ENCODE results near the gene CLCN6.
"Not testable (repeated sequence)": the region's sequence is repeated elsewhere in the genome, so short reads cannot be mapped to it uniquely, and the experiment has no call there.

Gene CLCN6

DNA sequence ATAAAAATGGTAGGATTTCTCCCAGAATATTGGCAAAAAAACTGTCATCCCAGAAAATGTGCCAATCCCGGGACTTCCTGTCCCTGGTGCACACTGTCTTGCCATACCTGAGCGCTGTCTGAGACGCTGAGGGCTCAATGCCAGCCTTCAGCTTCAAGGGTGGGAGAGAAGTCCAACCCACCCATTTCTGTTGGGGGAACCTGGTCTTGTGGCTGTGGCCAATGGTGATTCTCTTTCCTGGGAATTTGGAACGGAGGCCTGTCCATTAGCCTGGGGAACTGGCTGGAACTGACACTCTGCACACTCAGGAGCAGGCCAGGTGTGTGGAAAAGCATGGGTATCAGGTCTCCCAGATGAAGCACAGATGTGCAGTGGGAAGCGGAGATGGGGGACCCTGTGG is 6.9 kb upstream of the CLCN6 start:
- H3K27ac ChIP-seq = peak overlapping the region; percentile 23; the same call in 1 of the 2 replicates
- CTCF ChIA-PET = no interaction called here
- POLR2A ChIA-PET (ENCODE audit: low non-redundant PET) = no interaction called here
- TF ChIP-seq, protein P1, sequence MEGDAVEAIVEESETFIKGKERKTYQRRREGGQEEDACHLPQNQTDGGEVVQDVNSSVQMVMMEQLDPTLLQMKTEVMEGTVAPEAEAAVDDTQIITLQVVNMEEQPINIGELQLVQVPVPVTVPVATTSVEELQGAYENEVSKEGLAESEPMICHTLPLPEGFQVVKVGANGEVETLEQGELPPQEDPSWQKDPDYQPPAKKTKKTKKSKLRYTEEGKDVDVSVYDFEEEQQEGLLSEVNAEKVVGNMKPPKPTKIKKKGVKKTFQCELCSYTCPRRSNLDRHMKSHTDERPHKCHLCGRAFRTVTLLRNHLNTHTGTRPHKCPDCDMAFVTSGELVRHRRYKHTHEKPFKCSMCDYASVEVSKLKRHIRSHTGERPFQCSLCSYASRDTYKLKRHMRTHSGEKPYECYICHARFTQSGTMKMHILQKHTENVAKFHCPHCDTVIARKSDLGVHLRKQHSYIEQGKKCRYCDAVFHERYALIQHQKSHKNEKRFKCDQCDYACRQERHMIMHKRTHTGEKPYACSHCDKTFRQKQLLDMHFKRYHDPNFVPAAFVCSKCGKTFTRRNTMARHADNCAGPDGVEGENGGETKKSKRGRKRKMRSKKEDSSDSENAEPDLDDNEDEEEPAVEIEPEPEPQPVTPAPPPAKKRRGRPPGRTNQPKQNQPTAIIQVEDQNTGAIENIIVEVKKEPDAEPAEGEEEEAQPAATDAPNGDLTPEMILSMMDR (conservative IDR thresholded peaks at IDR 0.05; ENCODE audit: low read depth) = no peak
- DNase-seq (ENCODE audit: low spot score) = no peak

DNA sequence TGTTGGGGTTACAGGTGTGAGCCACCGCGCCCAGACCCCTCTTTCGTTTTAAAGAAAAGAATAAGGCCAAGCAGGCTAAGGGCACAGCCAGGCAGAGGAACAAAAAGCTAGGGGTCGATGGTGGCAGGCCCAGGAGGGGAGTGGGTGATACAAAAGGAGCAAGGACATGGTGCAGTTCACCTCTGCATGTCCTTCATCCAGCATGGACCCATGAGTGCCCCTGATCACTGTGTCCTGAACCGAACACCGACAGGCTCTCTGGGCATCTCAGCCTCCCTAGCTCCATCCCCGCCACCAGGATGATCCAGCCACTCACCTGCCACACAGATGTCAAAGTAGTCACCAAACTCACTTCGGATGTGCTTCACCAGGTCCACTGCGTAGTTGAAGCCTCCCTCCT is 6.1 kb upstream of the CLCN6 start:
- ChIA-PET POLR2A (ENCODE audit: low non-redundant PET) (no interaction called here), CTCF (no interaction called here)
- DNase-seq (ENCODE audit: low spot score) = no peak
- TF ChIP-seq, protein P1 (conservative IDR thresholded peaks at IDR 0.05; ENCODE audit: low read depth) = no peak
- peak overlapping the region; percentile 5; the same call in 1 of the 2 replicates for H3K27ac ChIP-seq

DNA sequence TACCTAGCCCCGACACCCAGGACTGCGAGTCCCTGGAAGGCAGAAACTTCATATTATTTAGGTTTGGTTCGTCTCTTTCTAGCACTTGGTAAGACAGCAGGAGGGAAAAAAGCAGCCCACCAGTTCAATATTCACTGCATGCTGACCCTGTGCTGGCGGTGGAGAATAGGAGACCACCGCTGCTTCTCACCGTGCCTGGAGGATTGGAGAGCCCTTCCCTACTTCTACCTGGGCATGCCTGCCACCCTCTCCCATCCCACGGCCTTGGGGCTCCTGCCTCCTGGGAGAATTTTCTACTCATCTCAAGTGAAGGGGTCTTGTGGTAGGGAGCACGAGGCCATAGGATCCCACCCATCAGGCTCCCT is 5.6 kb upstream of the CLCN6 start:
- POLR2A ChIA-PET (ENCODE audit: low non-redundant PET) = no interaction called here
- TF ChIP-seq, protein P1 (conservative IDR thresholded peaks at IDR 0.05; ENCODE audit: low read depth) = no peak
- DNase-seq (ENCODE audit: low spot score) = no peak
- CTCF ChIA-PET = no interaction called here
- peak overlapping the region; percentile 5; the same call in 1 of the 2 replicates for H3K27ac ChIP-seq

- ChIA-PET CTCF (no interaction called here), POLR2A (ENCODE audit: low non-redundant PET) (interaction anchor here (1.4 kb wide), 1 partner anchor 13 kb away, joined by 6 read pairs; no protein-coding TSS in a partner anchor)
- TF ChIP-seq, protein P1 (conservative IDR thresholded peaks at IDR 0.05; ENCODE audit: low read depth) = no peak
Observed at GRCh38 chr1:11800756-11801433, 5.1 kb upstream of the CLCN6 start.

GRCh38 chr1:11802616-11802972 is 3.4 kb upstream of the CLCN6 start:
- DNase-seq (ENCODE audit: low spot score) = peak; percentile 20
- peak overlapping the region; percentile 99 for H3K27ac ChIP-seq
- POLR2A ChIA-PET (ENCODE audit: low non-redundant PET) = no interaction called here
- TF ChIP-seq, protein P1 (conservative IDR thresholded peaks at IDR 0.05; ENCODE audit: low read depth) = no peak
- CTCF ChIA-PET = interaction anchor here (0.6 to 1.1 kb wide), 2 partner anchors 15 to 165 kb away, joined by 3 to 5 read pairs; no protein-coding TSS in a partner anchor

More at GRCh38 chr1:11800756-11801433, 5.1 kb upstream of the CLCN6 start:
- peak overlapping the region; percentile 5; the same call in 1 of the 2 replicates for H3K27ac ChIP-seq
- no peak for DNase-seq (ENCODE audit: low spot score)

GRCh38 chr1:11802973-11803885 is 2.8 kb upstream of the CLCN6 start:
- DNase-seq (ENCODE audit: low spot score) = peak; percentile 72
- TF ChIP-seq, protein P1 (conservative IDR thresholded peaks at IDR 0.05; ENCODE audit: low read depth) = no peak
- ChIA-PET POLR2A (ENCODE audit: low non-redundant PET) (interaction anchor here (0.5 to 0.6 kb wide), 2 partner anchors 57 to 539 kb away, joined by 3 read pairs; no protein-coding TSS in a partner anchor), CTCF (interaction anchor here (0.6 to 0.7 kb wide), 3 partner anchors 25 to 192 kb away, joined by 3 to 5 read pairs (median 3); no protein-coding TSS in a partner anchor)
- H3K27ac ChIP-seq = peak overlapping the region; percentile 99

DNA sequence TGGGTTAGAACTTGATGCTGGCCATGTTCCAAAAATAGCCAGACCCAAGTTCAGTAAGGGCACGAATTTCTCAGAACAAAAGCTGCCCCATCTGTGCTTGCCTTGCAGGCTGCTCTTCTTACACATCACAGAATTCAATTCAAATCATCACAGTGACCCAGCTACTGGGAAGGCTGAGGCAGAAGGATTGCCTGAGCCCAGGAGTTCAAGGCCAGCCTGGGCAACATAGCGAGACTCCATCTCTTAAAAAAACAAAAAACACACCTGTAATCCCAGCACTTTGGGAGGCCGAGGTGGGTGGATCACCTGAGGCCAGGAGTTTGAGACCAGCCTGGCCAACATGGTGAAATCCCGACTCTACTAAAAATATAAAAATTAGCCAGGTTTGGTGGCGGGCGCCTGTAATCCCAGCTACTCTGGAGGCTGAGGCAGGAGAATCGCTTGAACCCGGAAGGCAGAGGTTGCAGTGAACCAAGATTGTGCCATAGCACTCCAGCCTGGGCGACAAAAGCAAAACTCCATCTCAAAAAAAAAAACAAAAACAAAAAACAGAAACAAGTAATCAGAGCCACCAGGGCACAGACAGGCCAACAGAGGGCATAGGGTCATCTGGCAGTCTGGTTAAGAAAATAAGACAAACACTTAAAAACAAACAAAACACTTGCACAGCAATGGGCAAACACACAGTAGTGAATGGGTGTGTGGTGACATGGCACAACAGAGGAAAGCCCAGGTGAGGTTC is 1.9 kb upstream of the CLCN6 start:
- not testable (repeated sequence) for DNase-seq (ENCODE audit: low spot score)
- ChIA-PET CTCF (interaction anchor here (0.7 kb wide), 2 partner anchors 26 to 191 kb away, joined by 3 to 5 read pairs; no protein-coding TSS in a partner anchor), POLR2A (ENCODE audit: low non-redundant PET) (interaction anchor here (0.5 to 0.6 kb wide), 2 partner anchors 540 to 1887 kb away, joined by 3 read pairs; no protein-coding TSS in a partner anchor)
- peak overlapping the region; percentile 99 for H3K27ac ChIP-seq

All from RWPE1 (cell line).